Measurements from ENCODE around the gene TAS2R41. TPM values are rescaled to one million over a fixed set of nuclear protein-coding genes. Genes with fewer than 3 reads are reported as not detected.

TAS2R41 gene
- polyA plus RNA-seq, 3 donors = 0.19 TPM; not detected in 2

- Mint-ChIP-seq H3K27ac (peak overlapping the region in 1 of 7 donors; percentile 59), H3K4me3 (no peak overlapping the region), H3K36me3 (peaks cover 9 to 10% of the 10 kb centered on the region in 2 donors), H3K4me1 (peaks cover 33% of the 10 kb centered on the region), H3K9me3 (peaks cover 0 to 6% (median 0%) of the 10 kb centered on the region in 7 donors), H3K27me3 (ENCODE audit: low read depth in 3 of 3) (peaks cover 0 to 2% (median 0%) of the 10 kb centered on the region in 3 donors)
- Histone ChIP-seq H3K4me1 (ENCODE audit: control insufficient read depth in 1 of 2, insufficient read depth in 2 of 2, low read length in 2 of 2) (peaks cover 21 to 23% of the 10 kb centered on the region in 2 donors), H3K36me3 (replicated peaks in 1 of 2; ENCODE audit: control insufficient read depth in 1 of 2, insufficient read depth in 2 of 2, low read length in 2 of 2) (peaks cover 0 to 6% of the 10 kb centered on the region in 2 donors), H3K79me2 (ENCODE audit: insufficient read depth, low read length) (no peaks in the 10 kb centered on the region), H3K9me3 (replicated peaks in 1 of 2; ENCODE audit: control insufficient read depth in 1 of 2, insufficient read depth in 1 of 2, low read length in 2 of 2) (no peaks in the 10 kb centered on the region), H4K20me1 (ENCODE audit: insufficient read depth, low read length) (no peaks in the 10 kb centered on the region), H3K4me3 (replicated peaks in 1 of 3; ENCODE audit: low read depth in 2 of 3, low read length in 3 of 3) (no peak overlapping the region), H3K9ac (ENCODE audit: insufficient read depth, low read length, poor library complexity, severe bottlenecking) (no peak overlapping the region), H3K27me3 (ENCODE audit: control insufficient read depth in 2 of 2, insufficient read depth in 2 of 2, low read length in 2 of 2) (no peaks in the 10 kb centered on the region), H3K27ac (ENCODE audit: low read depth in 1 of 2, low read length in 2 of 2) (no peak overlapping the region), H2AFZ (ENCODE audit: insufficient read depth, low read depth, low read length, poor library complexity, severe bottlenecking) (no peak overlapping the region), H3K4me2 (replicated peaks; ENCODE audit: extremely low read depth, low read length, poor library complexity, severe bottlenecking) (no peak overlapping the region)
- no CpG with 5 or more reads among the region's 4 CpGs for WGBS (ENCODE audit: insufficient coverage)
- DNase-seq = no peak
- intact Hi-C loops (cut with micrococcal nuclease) = no loop called here
- TF ChIP-seq, protein P1, sequence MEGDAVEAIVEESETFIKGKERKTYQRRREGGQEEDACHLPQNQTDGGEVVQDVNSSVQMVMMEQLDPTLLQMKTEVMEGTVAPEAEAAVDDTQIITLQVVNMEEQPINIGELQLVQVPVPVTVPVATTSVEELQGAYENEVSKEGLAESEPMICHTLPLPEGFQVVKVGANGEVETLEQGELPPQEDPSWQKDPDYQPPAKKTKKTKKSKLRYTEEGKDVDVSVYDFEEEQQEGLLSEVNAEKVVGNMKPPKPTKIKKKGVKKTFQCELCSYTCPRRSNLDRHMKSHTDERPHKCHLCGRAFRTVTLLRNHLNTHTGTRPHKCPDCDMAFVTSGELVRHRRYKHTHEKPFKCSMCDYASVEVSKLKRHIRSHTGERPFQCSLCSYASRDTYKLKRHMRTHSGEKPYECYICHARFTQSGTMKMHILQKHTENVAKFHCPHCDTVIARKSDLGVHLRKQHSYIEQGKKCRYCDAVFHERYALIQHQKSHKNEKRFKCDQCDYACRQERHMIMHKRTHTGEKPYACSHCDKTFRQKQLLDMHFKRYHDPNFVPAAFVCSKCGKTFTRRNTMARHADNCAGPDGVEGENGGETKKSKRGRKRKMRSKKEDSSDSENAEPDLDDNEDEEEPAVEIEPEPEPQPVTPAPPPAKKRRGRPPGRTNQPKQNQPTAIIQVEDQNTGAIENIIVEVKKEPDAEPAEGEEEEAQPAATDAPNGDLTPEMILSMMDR (IDR thresholded peaks at IDR 0.05) = no peak
Measured at GRCh38 chr7:143455942-143456341, 21.7 kb upstream of the TAS2R41 start.

- Histone ChIP-seq H2AFZ (ENCODE audit: insufficient read depth, low read depth, low read length, poor library complexity, severe bottlenecking) (peak overlapping the region; percentile 61), H3K79me2 (ENCODE audit: insufficient read depth, low read length) (no peaks in the 10 kb centered on the region), H3K4me3 (replicated peaks in 1 of 3; ENCODE audit: low read depth in 2 of 3, low read length in 3 of 3) (no peak overlapping the region), H4K20me1 (ENCODE audit: insufficient read depth, low read length) (no peaks in the 10 kb centered on the region), H3K27ac (ENCODE audit: low read depth in 1 of 2, low read length in 2 of 2) (peak overlapping the region; percentile 41 to 82), H3K9me3 (replicated peaks in 1 of 2; ENCODE audit: control insufficient read depth in 1 of 2, insufficient read depth in 1 of 2, low read length in 2 of 2) (peaks cover 0 to 4% of the 10 kb centered on the region in 2 donors), H3K4me2 (replicated peaks; ENCODE audit: extremely low read depth, low read length, poor library complexity, severe bottlenecking) (no peak overlapping the region), H3K4me1 (ENCODE audit: control insufficient read depth in 1 of 2, insufficient read depth in 2 of 2, low read length in 2 of 2) (peaks cover 23 to 28% of the 10 kb centered on the region in 2 donors), H3K9ac (ENCODE audit: insufficient read depth, low read length, poor library complexity, severe bottlenecking) (no peak overlapping the region), H3K27me3 (ENCODE audit: control insufficient read depth in 2 of 2, insufficient read depth in 2 of 2, low read length in 2 of 2) (no peaks in the 10 kb centered on the region), H3K36me3 (replicated peaks in 1 of 2; ENCODE audit: control insufficient read depth in 1 of 2, insufficient read depth in 2 of 2, low read length in 2 of 2) (peaks cover 0 to 4% of the 10 kb centered on the region in 2 donors)
- no peak for DNase-seq
- intact Hi-C loops (cut with micrococcal nuclease) = no loop called here
- TF ChIP-seq, protein P1 (IDR thresholded peaks at IDR 0.05) = no peak
- H3K27me3 Mint-ChIP-seq (ENCODE audit: low read depth in 3 of 3) = no peaks in the 10 kb centered on the region
- H3K9me3 Mint-ChIP-seq = peaks cover 0 to 9% (median 2%) of the 10 kb centered on the region in 7 donors
- peak overlapping the region in 6 of 7 donors; percentile 48 to 92 (median 81) for H3K27ac Mint-ChIP-seq
- H3K36me3 Mint-ChIP-seq = peaks cover 7 to 8% of the 10 kb centered on the region in 2 donors
- H3K4me1 Mint-ChIP-seq = peaks cover 37% of the 10 kb centered on the region
- no peak overlapping the region for H3K4me3 Mint-ChIP-seq
- WGBS (ENCODE audit: insufficient coverage) = 100% methylated on average over 2 of the region's 4 CpGs
Measured at GRCh38 chr7:143456992-143457793, 20.5 kb upstream of the TAS2R41 start.
